Cardiac fibroblast (primary cell): Measurements from ENCODE around the gene BACH2.
"Not testable (repeated sequence)": the region's sequence is repeated elsewhere in the genome, so short reads cannot be mapped to it uniquely, and the experiment has no call there.

ENCODE experiments used
- DNase-seq, 2 donors: peaks; one replicate each; pipeline versions ENCODE4 v3.0.0 to v3.0.0-alpha.2; 2010; ENCODE audit warnings: low read depth in 2 of 2
- H3K4me3 ChIP-seq, 2 donors: replicated peaks in 1 of 2; 1 replicate in 1 of 2; 2 replicates in 1 of 2; pipeline ENCODE4 v1.5.1; 2011; ENCODE audit warnings: low read depth in 2 of 2, low read length in 2 of 2, mild to moderate bottlenecking in 2 of 2, moderate library complexity in 1 of 2
- CTCF ChIP-seq: IDR thresholded peaks from one replicate; pipeline ENCODE4 v1.5.1; 2011; ENCODE audit warnings: low read depth, mild to moderate bottlenecking, low read length, inconsistent platforms

BACH2 gene

GRCh38 chr6:90212274-90212673 is 84.4 kb downstream of the BACH2 start:
- DNase-seq, result no peak
- no peak for TF ChIP-seq CTCF
- H3K4me3 ChIP-seq, result no peak overlapping the region

DNA sequence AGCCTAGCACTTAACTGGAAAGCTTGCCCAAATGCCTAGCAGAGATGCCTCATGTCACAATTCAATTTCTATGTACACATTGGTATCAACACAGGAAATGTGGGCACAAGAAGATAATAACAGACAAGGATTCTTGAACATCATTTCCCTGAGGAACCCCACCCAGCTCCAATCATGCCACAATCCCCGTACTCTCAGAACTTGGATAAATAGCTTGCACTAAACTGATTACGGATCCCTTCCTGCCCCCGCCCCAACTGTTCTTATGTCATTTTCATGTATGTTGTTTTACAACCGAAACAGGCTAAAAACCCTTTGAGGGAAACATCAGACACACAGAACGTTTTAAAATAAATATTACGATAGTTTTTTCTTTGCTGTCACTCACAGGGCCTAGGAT is 87.1 kb downstream of the BACH2 start:
- no peak for TF ChIP-seq CTCF
- no peak overlapping the region for H3K4me3 ChIP-seq
- DNase-seq, result no peak

GRCh38 chr6:90208690-90209089 is 88.0 kb downstream of the BACH2 start:
- not testable (repeated sequence) for DNase-seq

DNA sequence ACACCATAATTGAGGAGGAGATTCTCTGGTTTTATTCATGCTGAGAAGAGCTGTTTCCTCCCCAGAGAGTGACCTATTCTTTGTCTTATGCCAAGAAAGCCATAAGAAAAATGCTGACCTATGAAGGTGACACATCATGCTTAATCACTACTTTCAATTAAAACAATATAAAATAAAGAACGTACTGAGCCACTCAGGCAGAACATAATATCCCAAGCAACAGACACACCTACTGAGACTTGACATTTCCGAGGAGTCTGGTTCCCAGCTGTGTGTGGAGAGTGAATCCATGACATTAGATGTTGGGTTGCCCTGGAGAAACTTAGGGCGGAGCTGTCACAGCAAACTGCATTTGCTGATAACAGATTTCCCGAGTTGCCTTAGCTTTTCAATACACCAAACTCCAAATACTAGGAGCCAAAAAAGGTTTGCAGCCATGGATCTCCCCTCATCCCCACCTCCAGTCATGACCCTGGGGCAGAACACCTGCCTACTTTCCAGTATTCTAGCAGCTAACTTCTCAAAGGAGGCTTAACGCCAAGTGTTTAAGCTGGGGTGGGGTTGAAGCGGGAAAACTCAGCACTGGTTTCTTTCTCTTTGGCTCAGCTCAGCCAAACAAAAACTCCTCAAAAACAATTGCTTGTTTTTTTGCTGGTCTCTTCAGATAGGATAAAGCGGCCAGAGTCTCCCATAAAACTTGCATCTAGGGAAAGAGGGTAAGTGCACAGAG is 92.2 kb downstream of the BACH2 start:
- DNase-seq, result no peak
- no peak overlapping the region for H3K4me3 ChIP-seq
- TF ChIP-seq CTCF, result no peak

More at GRCh38 chr6:90208690-90209089, 88.0 kb downstream of the BACH2 start:
- not testable (repeated sequence) for H3K4me3 ChIP-seq

DNA sequence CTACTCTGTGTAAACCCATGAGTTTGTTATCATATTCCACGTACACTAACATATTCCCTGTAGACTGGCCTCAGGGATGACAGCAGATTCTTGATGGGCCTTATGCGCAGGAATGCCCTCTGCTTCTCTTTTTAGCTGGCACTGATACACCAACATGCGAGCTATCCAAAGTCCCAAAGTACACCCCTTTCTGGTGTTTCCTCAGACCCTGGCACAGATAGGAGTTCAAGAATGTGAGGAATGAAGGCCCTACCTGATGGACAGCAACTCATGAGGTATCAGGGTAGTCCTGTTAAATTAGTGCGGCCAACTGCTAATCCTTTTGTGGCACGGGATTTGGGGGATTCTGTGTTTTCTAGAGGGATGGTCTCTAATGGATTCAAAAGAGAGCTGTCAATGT is 93.0 kb downstream of the BACH2 start:
- no peak for DNase-seq
- H3K4me3 ChIP-seq, result no peak overlapping the region
- TF ChIP-seq CTCF, result no peak

DNA sequence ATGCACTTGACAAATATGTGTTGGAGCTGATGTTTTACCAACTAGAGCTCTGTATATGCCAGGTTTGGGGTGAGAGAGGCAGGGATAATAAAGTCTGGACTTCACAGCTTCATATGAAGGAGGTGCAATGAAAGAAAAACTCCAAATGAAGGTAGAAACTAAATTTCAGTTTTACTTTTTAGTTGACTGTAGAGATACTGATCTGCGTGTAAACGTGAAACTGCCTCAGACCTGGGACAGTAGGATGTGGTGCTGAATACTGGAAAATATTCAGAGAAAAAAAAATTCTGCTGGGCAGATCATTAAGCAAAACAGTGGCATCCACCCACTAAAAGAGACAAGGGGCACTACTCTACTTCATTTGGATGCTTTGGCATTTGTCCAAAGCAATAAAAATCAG is 94.5 kb downstream of the BACH2 start:
- no peak for DNase-seq
- H3K4me3 ChIP-seq, result no peak overlapping the region
- no peak for TF ChIP-seq CTCF

- no peak for DNase-seq
- no peak overlapping the region for H3K4me3 ChIP-seq
- TF ChIP-seq CTCF, result no peak
These were observed 96.7 kb downstream of the BACH2 start for GRCh38 chr6:90199900-90200299.
